Keratinocyte (primary cell): Measurements from ENCODE around the gene EBF4.

Experiments used
- CTCF ChIP-seq, 3 experiments: IDR thresholded peaks in 1 of 3; conservative IDR thresholded peaks in 1 of 3; optimal IDR thresholded peaks in 1 of 3; 2 replicates in 2 of 3; 3 replicates in 1 of 3; pipeline versions ENCODE3 to v1.5.1; 2011; ENCODE audit warnings: low read length in 3 of 3, mild to moderate bottlenecking in 3 of 3, moderate library complexity in 2 of 3, control low read depth in 1 of 3, inconsistent platforms in 1 of 3; ENCODE audit not compliant: insufficient read depth in 2 of 3; ENCODE audit errors: extremely low read depth in 1 of 3
- EZH2 ChIP-seq: IDR thresholded peaks from one replicate; pipeline ENCODE4 v1.6.1; 2012; ENCODE audit warnings: inconsistent platforms, mild to moderate bottlenecking, low read length, moderate library complexity

DNA sequence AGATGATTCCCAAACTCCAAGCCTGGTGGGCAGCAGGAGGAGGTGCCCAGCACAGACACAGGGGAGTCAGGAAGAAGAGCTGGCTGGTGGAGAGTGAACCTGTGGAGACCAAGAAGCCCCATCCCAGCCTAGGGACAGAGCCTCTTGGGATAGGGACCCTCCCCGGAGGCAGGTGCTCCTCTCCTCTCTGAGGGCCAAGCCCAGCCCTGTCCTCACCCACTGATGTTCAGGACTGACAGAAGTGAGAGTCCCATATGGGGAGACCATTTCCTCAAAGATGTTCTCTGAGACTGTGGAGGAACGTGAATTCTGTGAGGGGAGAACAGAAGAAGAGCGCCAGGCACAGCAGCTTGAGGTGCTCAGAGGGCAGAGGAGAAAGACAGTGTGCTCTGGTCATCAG, 2.4 kb upstream of the EBF4 start:
- TF ChIP-seq CTCF (optimal IDR thresholded peaks at IDR 0.05 in 1 of 3, IDR thresholded peaks at IDR 0.05 in 1 of 3, conservative IDR thresholded peaks at IDR 0.05 in 1 of 3; ENCODE audit: extremely low read depth in 1 of 3, insufficient read depth in 2 of 3, low read length in 3 of 3) (no peak), EZH2 (no peak)
